K562 (cell line): Measurements from ENCODE around the gene PGM5. TPM values are rescaled to one million over a fixed set of nuclear protein-coding genes. Genes with fewer than 3 reads are reported as not detected.

Experiments used
- ATAC-seq: fragments of 200-7000 bp; cut with Tn5 transposase; 3 replicates; pipeline ENCODE4 v1.9.1; 2020; ENCODE audit warnings: moderate library complexity
- BruUV-seq: library from RNA; stranded (reverse); fragments of 400-500 nt; replicated peaks from 2 replicates; lab custom pipeline; 2021; lab: Mats Ljungman, UMichigan
- CTCF ChIA-PET: fragments of 300-600 bp; formaldehyde crosslinking; extraction: SDS; loops from one replicate; lab custom pipeline; 2021; ENCODE audit warnings: low intra/inter-chr PET ratio; lab: Yijun Ruan, JAX
- POLR2A ChIA-PET: fragments of 300-600, 350-650 bp; sonication (Branson Sonifier 250); formaldehyde crosslinking; extraction: SDS; loops from one replicate; lab custom pipeline; 2021; ENCODE audit warnings: antibody characterized with exemption, inconsistent platforms; lab: Yijun Ruan, JAX
- DNase-seq, 4 experiments: peaks; one replicate each; pipeline versions ENCODE4 v3.0.0 to v3.0.0-alpha.2; 2011 to 2018; ENCODE audit warnings: low spot score in 3 of 4, mixed read lengths in 3 of 4; ENCODE audit errors: extremely low read depth in 1 of 4
- FAIRE-seq: peaks from 2 replicates; lab custom pipeline; 2011; peaks lifted over from hg19 to GRCh38; lab: Jason Lieb, UNC
- H2AFZ ChIP-seq: 2 replicates; pipeline ENCODE4 v1.6.0; 2011; ENCODE audit warnings: low read depth, low read length, control low read depth, inconsistent platforms
- H3K27ac ChIP-seq: fragments of 200-600 bp; 3 replicates; pipeline ENCODE4 v1.8.0; 2011; ENCODE audit warnings: low read depth, mild to moderate bottlenecking, control low read depth, inconsistent platforms, low read length, moderate library complexity, mixed read lengths; ENCODE audit errors: extremely low read depth
- H3K27me3 ChIP-seq, 2 experiments: fragments of 300-600 bp in 1 of 2; 2 replicates in 1 of 2; 3 replicates in 1 of 2; pipeline versions ENCODE4 v1.6.0 to v1.8.0; 2011; ENCODE audit warnings: inconsistent platforms in 2 of 2, low read length in 2 of 2, mild to moderate bottlenecking in 1 of 2, mixed read lengths in 1 of 2, moderate library complexity in 1 of 2; ENCODE audit not compliant: control insufficient read depth in 2 of 2, insufficient read depth in 2 of 2
- H3K36me3 ChIP-seq: fragments of 300-600 bp; 3 replicates; pipeline ENCODE4 v1.8.0; 2011; ENCODE audit warnings: mild to moderate bottlenecking, low read length, inconsistent platforms; ENCODE audit not compliant: control insufficient read depth, insufficient read depth
- H3K4me1 ChIP-seq, 2 experiments: fragments of 200-600 bp in 1 of 2; replicated peaks in 1 of 2; 2 replicates in 1 of 2; 3 replicates in 1 of 2; pipeline versions ENCODE4 v1.5.1 to v1.8.0; 2011; ENCODE audit warnings: inconsistent platforms in 2 of 2, low read length in 2 of 2, mild to moderate bottlenecking in 1 of 2, mixed read lengths in 1 of 2, moderate library complexity in 1 of 2; ENCODE audit not compliant: control insufficient read depth in 2 of 2, insufficient read depth in 2 of 2
- H3K4me2 ChIP-seq: 2 replicates; pipeline ENCODE4 v1.6.1; 2011; ENCODE audit warnings: low read length, control low read depth, inconsistent platforms, mixed read lengths; ENCODE audit not compliant: insufficient read depth
- H3K4me3 ChIP-seq: fragments of 200-600 bp; sonication (generic), shearing (Covaris generic); 2 replicates; pipeline ENCODE4 v1.5.1; 2016; ENCODE audit warnings: control low read depth, inconsistent platforms
- H3K79me2 ChIP-seq: fragments of 200-600 bp; 3 replicates; pipeline ENCODE4 v1.8.0; 2011; ENCODE audit warnings: low read length, inconsistent platforms; ENCODE audit not compliant: control insufficient read depth, insufficient read depth
- H3K9ac ChIP-seq, 2 experiments: 2 replicates each; pipeline versions ENCODE4 v1.6.0 to v1.6.1; 2011; ENCODE audit warnings: low read depth in 2 of 2, low read length in 2 of 2, control low read depth in 1 of 2, inconsistent platforms in 1 of 2, mild to moderate bottlenecking in 1 of 2, mixed read lengths in 1 of 2; ENCODE audit not compliant: insufficient read depth in 1 of 2
- H3K9me1 ChIP-seq: one replicate; pipeline ENCODE4 v1.6.0; 2011; ENCODE audit warnings: inconsistent platforms, mild to moderate bottlenecking, low read length, moderate library complexity; ENCODE audit not compliant: control insufficient read depth, insufficient read depth
- H3K9me3 ChIP-seq: replicated peaks from 2 replicates; pipeline ENCODE4 v1.5.1; 2011; ENCODE audit warnings: low read depth, low read length, inconsistent platforms; ENCODE audit not compliant: control insufficient read depth, insufficient read depth
- H4K20me1 ChIP-seq: replicated peaks from 2 replicates; pipeline ENCODE4 v1.6.1; 2011; ENCODE audit warnings: low read length, inconsistent platforms, mixed read lengths; ENCODE audit not compliant: control insufficient read depth, insufficient read depth
- BDP1 ChIP-seq: IDR thresholded peaks from 3 replicates; pipeline ENCODE4 v1.6.1; 2011; ENCODE audit not compliant: insufficient read length, insufficient read depth
- DACH1 ChIP-seq: fragments of 450-650 bp; IDR thresholded peaks from 2 replicates; pipeline ENCODE4 v1.6.1; 2018; ENCODE audit not compliant: partially characterized antibody
- HLTF ChIP-seq: fragments of 450-650 bp; IDR thresholded peaks from 2 replicates; pipeline ENCODE4 v1.6.1; 2016
- LARP7 ChIP-seq: fragments of 450-650 bp; IDR thresholded peaks from 2 replicates; pipeline ENCODE4 v1.6.1; 2016
- NFRKB ChIP-seq: fragments of 450-650 bp; IDR thresholded peaks from 2 replicates; pipeline ENCODE4 v1.6.1; 2016; ENCODE audit warnings: low read depth
- PHF20 ChIP-seq: fragments of 450-650 bp; IDR thresholded peaks from 2 replicates; pipeline ENCODE4 v1.6.1; 2018; ENCODE audit not compliant: partially characterized antibody
- POLR3G ChIP-seq: IDR thresholded peaks from 2 replicates; pipeline ENCODE4 v1.6.1; 2011; ENCODE audit not compliant: insufficient read length, insufficient replicate concordance; ENCODE audit errors: extremely low read depth
- PRPF4 ChIP-seq: fragments of 200-400 bp; formaldehyde crosslinking; IDR thresholded peaks from one replicate; pipeline ENCODE4 v1.6.1; 2017; ENCODE audit warnings: low read length, low read depth, mild to moderate bottlenecking; ENCODE audit not compliant: insufficient read depth, poor library complexity, severe bottlenecking
- ZNF239 ChIP-seq: fragments of 250-450 bp; sonication (Bioruptor Pico); IDR thresholded peaks from 2 replicates; pipeline ENCODE4 v1.4.0; 2020; ENCODE audit warnings: mild to moderate bottlenecking
- ZNF583 ChIP-seq: fragments of 250-450 bp; sonication (Bioruptor Pico); IDR thresholded peaks from 2 replicates; pipeline ENCODE4 v1.4.0; 2020
- ZNF717 ChIP-seq: fragments of 250-450 bp; sonication (Bioruptor Pico); IDR thresholded peaks from 2 replicates; pipeline ENCODE4 v1.5.0; 2021
- WGBS: fragments of 100-300 bp; shearing (Covaris generic); methylation state at CpG from one replicate; pipeline ENCODE4 v1.1.6; 2016; ENCODE audit warnings: low coverage, mixed read lengths; ENCODE audit not compliant: insufficient coverage; ENCODE audit errors: missing lambda C conversion rate; 5-methylcytosine and 5-hydroxymethylcytosine counted together
- in situ Hi-C: fragments of 300-500 bp; cut with MboI; formaldehyde crosslinking; loops from 4 replicates; pipeline ENCODE4 v1.15.0; 2018; ENCODE audit warnings: inconsistent platforms, mixed read lengths
- intact Hi-C: fragments of 100-400 bp; cut with micrococcal nuclease; formaldehyde crosslinking; loops from 2 replicates; pipeline ENCODE4 v1.14.2; 2022
- polyA plus RNA-seq, 8 experiments: library from polyadenylated mRNA; depleted of rRNA in 4 of 8; stranded (reverse) in 5 of 8; unstranded in 3 of 8; fragments of >200 nt; fragmentation: Nextera tagmentation in 2 of 8; fragmentation: Illumina TruSeq in 1 of 8; extraction: Ambion mirVana in 2 of 8; extraction: Trizol in 1 of 8; gene quantifications; 2 replicates each; pipeline versions ENCODE4 v1.2.1 to v1.2.3, GENCODE V29; 2011 to 2014; ENCODE audit warnings: inconsistent platforms in 1 of 8, missing spikeins in 1 of 8
- total RNA-seq, 7 experiments: library from RNA; depleted of rRNA in 6 of 7; stranded (reverse); fragments of >200 nt in 6 of 7; fragmentation: Illumina TruSeq in 2 of 7; extraction: Trizol in 2 of 7; gene quantifications; 2 replicates each; pipeline versions ENCODE4 v1.2.1 to v1.2.3, GENCODE V29; 2011 to 2021; ENCODE audit warnings: low replicate concordance in 1 of 7
- TF ChIP-seq, protein P1 (sequence below): fragments of 250-450 bp; sonication (Bioruptor Pico); IDR thresholded peaks from 2 replicates; pipeline ENCODE4 v1.4.0; 2020; ENCODE audit warnings: mild to moderate bottlenecking, moderate library complexity, borderline replicate concordance
- TF ChIP-seq, protein P2 (sequence below): fragments of 450-650 bp; IDR thresholded peaks from 2 replicates; pipeline ENCODE4 v1.6.1; 2017; ENCODE audit warnings: antibody characterized with exemption, mild to moderate bottlenecking
- TF ChIP-seq, protein P3 (sequence below): sonication (generic); formaldehyde crosslinking; IDR thresholded peaks from 2 replicates; pipeline ENCODE4 v1.9.0; 2022; ENCODE audit warnings: mild to moderate bottlenecking, missing genetic modification reagents
- TF ChIP-seq, protein P4 (sequence below): sonication (generic); formaldehyde crosslinking; IDR thresholded peaks from 2 replicates; pipeline ENCODE4 v1.8.0; 2022; ENCODE audit warnings: mild to moderate bottlenecking, missing genetic modification reagents

The PGM5 gene
- total and polyA plus RNA-seq, 9 of the 15 experiments (the other 6 are each of a cell fraction or from before 2014, with no cell fraction given): 0.03 to 0.24 (median 0.15) TPM; not detected in 1

DNA sequence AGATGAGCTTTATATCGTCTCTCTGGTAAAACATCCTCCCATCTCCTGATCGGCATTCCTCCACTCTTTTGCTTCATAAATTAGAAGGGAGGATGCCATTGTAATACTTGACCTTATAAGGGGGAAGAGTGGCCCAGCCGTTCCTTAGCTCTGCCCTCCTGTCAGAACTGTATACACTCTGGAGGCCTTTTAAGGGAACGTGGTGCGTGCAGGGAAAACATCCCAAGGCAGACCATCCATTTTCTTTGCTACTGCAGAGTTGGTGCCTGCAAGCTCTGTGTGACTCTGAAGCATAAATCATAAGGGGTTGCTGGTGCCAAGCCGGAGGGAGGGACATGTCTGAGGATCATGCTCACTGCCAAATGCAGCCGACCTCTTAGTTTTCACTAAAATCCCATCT, 90.4 kb downstream of the PGM5 start:
- in situ Hi-C loops (no loop called here), intact Hi-C loops (no loop called here)
- ATAC-seq (no peak), DNase-seq (no peak), FAIRE-seq (no peak)
- Histone ChIP-seq H3K79me2 (no peaks in the 10 kb centered on the region), H2AFZ (no peak overlapping the region), H3K4me3 (no peak overlapping the region), H3K4me2 (no peak overlapping the region), H3K27ac (no peak overlapping the region), H3K27me3 (no peaks in the 10 kb centered on the region), H3K9me1 (no peaks in the 10 kb centered on the region), H3K36me3 (no peaks in the 10 kb centered on the region), H3K4me1 (no peaks in the 10 kb centered on the region), H4K20me1 (no peaks in the 10 kb centered on the region), H3K9ac (no peak overlapping the region), H3K9me3 (no peaks in the 10 kb centered on the region)
- 0% methylated on average over 7 of the region's 7 CpGs for WGBS
- no TSS peak for BruUV-seq
- ChIA-PET POLR2A (no interaction called here), CTCF (no interaction called here)
- TF ChIP-seq LARP7 (no peak), BDP1 (no peak), HLTF (no peak), PHF20 (no peak), POLR3G (no peak), NFRKB (no peak), DACH1 (no peak), ZNF239 (CRISPR knock-in tag) (no peak), PRPF4 (no peak), ZNF583 (CRISPR knock-in tag) (no peak), ZNF717 (CRISPR knock-in tag) (no peak)
- TF ChIP-seq, protein P1, sequence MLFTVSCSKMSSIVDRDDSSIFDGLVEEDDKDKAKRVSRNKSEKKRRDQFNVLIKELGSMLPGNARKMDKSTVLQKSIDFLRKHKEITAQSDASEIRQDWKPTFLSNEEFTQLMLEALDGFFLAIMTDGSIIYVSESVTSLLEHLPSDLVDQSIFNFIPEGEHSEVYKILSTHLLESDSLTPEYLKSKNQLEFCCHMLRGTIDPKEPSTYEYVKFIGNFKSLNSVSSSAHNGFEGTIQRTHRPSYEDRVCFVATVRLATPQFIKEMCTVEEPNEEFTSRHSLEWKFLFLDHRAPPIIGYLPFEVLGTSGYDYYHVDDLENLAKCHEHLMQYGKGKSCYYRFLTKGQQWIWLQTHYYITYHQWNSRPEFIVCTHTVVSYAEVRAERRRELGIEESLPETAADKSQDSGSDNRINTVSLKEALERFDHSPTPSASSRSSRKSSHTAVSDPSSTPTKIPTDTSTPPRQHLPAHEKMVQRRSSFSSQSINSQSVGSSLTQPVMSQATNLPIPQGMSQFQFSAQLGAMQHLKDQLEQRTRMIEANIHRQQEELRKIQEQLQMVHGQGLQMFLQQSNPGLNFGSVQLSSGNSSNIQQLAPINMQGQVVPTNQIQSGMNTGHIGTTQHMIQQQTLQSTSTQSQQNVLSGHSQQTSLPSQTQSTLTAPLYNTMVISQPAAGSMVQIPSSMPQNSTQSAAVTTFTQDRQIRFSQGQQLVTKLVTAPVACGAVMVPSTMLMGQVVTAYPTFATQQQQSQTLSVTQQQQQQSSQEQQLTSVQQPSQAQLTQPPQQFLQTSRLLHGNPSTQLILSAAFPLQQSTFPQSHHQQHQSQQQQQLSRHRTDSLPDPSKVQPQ (CRISPR knock-in tag): no peak
- TF ChIP-seq, protein P2, sequence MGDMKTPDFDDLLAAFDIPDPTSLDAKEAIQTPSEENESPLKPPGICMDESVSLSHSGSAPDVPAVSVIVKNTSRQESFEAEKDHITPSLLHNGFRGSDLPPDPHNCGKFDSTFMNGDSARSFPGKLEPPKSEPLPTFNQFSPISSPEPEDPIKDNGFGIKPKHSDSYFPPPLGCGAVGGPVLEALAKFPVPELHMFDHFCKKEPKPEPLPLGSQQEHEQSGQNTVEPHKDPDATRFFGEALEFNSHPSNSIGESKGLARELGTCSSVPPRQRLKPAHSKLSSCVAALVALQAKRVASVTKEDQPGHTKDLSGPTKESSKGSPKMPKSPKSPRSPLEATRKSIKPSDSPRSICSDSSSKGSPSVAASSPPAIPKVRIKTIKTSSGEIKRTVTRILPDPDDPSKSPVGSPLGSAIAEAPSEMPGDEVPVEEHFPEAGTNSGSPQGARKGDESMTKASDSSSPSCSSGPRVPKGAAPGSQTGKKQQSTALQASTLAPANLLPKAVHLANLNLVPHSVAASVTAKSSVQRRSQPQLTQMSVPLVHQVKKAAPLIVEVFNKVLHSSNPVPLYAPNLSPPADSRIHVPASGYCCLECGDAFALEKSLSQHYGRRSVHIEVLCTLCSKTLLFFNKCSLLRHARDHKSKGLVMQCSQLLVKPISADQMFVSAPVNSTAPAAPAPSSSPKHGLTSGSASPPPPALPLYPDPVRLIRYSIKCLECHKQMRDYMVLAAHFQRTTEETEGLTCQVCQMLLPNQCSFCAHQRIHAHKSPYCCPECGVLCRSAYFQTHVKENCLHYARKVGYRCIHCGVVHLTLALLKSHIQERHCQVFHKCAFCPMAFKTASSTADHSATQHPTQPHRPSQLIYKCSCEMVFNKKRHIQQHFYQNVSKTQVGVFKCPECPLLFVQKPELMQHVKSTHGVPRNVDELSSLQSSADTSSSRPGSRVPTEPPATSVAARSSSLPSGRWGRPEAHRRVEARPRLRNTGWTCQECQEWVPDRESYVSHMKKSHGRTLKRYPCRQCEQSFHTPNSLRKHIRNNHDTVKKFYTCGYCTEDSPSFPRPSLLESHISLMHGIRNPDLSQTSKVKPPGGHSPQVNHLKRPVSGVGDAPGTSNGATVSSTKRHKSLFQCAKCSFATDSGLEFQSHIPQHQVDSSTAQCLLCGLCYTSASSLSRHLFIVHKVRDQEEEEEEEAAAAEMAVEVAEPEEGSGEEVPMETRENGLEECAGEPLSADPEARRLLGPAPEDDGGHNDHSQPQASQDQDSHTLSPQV: no peak
- TF ChIP-seq, protein P3, sequence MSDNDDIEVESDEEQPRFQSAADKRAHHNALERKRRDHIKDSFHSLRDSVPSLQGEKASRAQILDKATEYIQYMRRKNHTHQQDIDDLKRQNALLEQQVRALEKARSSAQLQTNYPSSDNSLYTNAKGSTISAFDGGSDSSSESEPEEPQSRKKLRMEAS (CRISPR knock-in tag): no peak
- TF ChIP-seq, protein P4, sequence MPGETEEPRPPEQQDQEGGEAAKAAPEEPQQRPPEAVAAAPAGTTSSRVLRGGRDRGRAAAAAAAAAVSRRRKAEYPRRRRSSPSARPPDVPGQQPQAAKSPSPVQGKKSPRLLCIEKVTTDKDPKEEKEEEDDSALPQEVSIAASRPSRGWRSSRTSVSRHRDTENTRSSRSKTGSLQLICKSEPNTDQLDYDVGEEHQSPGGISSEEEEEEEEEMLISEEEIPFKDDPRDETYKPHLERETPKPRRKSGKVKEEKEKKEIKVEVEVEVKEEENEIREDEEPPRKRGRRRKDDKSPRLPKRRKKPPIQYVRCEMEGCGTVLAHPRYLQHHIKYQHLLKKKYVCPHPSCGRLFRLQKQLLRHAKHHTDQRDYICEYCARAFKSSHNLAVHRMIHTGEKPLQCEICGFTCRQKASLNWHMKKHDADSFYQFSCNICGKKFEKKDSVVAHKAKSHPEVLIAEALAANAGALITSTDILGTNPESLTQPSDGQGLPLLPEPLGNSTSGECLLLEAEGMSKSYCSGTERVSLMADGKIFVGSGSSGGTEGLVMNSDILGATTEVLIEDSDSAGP (CRISPR knock-in tag): no peak
